Lung (tissue), 12 donors: Measurements from ENCODE around the gene GEMIN4. TPM values are rescaled to one million over a fixed set of nuclear protein-coding genes. Genes with fewer than 3 reads are reported as not detected.
A peak's percentile ranks its signal among the peaks of the same experiment; 100 is the strongest.

Source experiments
- ATAC-seq: fragments of 200-7000 bp; cut with Tn5 transposase; one replicate; pipeline ENCODE4 v1.9.1; 2020; ENCODE audit warnings: moderate number of reproducible peaks; ENCODE audit not compliant: insufficient read depth, low FRiP score
- DNase-seq, 3 donors: peaks; one replicate each; pipeline ENCODE4 v3.0.0-alpha.2; 2013 to 2017
- H3K27ac ChIP-seq, 2 donors: one replicate each; pipeline ENCODE4 v1.5.1; 2013; ENCODE audit warnings: mild to moderate bottlenecking in 2 of 2, moderate library complexity in 2 of 2, control low read depth in 1 of 2, inconsistent platforms in 1 of 2, low read depth in 1 of 2, low read length in 1 of 2
- H3K27me3 ChIP-seq, 3 donors: one replicate each; pipeline ENCODE4 v1.5.1; 2013; ENCODE audit warnings: low read length in 2 of 3; ENCODE audit not compliant: control insufficient read depth in 3 of 3, insufficient read depth in 3 of 3
- H3K36me3 ChIP-seq, 4 donors: one replicate each; pipeline ENCODE4 v1.5.1; 2013; ENCODE audit warnings: low read length in 4 of 4, mild to moderate bottlenecking in 1 of 4, moderate library complexity in 1 of 4; ENCODE audit not compliant: control insufficient read depth in 4 of 4, insufficient read depth in 4 of 4
- H3K4me1 ChIP-seq, 5 donors: one replicate each; pipeline ENCODE4 v1.5.1; 2013; ENCODE audit warnings: low read length in 5 of 5, mild to moderate bottlenecking in 2 of 5, moderate library complexity in 1 of 5; ENCODE audit not compliant: control insufficient read depth in 5 of 5, insufficient read depth in 5 of 5
- H3K4me3 ChIP-seq: one replicate; pipeline ENCODE4 v1.5.1; 2013; ENCODE audit warnings: mild to moderate bottlenecking, control low read depth, moderate library complexity
- H3K9ac ChIP-seq, 2 donors: one replicate each; pipeline ENCODE4 v1.5.1; 2013; ENCODE audit warnings: low read length in 2 of 2, control low read depth in 1 of 2; ENCODE audit not compliant: insufficient read depth in 1 of 2
- H3K9me3 ChIP-seq, 4 donors: one replicate each; pipeline ENCODE4 v1.5.1; 2013; ENCODE audit warnings: low read length in 3 of 4, mild to moderate bottlenecking in 1 of 4, moderate library complexity in 1 of 4; ENCODE audit not compliant: control insufficient read depth in 4 of 4, insufficient read depth in 3 of 4
- WGBS, 2 donors: extraction: QIAGEN DNeasy Blood & Tissue Kit; methylation state at CpG; one replicate each; pipeline ENCODE4 v1.1.7; 2013; 5-methylcytosine and 5-hydroxymethylcytosine counted together
- polyA plus RNA-seq, 2 donors: library from polyadenylated mRNA; stranded (reverse); fragments of 200-250 nt; gene quantifications; one replicate each; pipeline ENCODE4 v1.2.1, GENCODE V29; 2013
- total RNA-seq, 2 donors: library from RNA; depleted of rRNA in 1 of 2; stranded (reverse); fragments of >200 nt in 1 of 2; gene quantifications; one replicate each; pipeline ENCODE4 v1.2.1, GENCODE V29; 2014 to 2021
- TF ChIP-seq, protein P1 (sequence below): IDR thresholded peaks from 2 replicates; pipeline ENCODE4 v1.5.1; 2012; ENCODE audit warnings: mild to moderate bottlenecking; ENCODE audit errors: control extremely low read depth, extremely low read depth
- donor health status: control.
- donor health status: control.
- donor health status: Bipolar disorder and iron deficiency.
- donor health status: healthy.
- donor health status: DM: yes; HTN: yes; CAD: no.

The GEMIN4 gene
- total and polyA plus RNA-seq, 4 donors: 8.5 to 21.7 (median 14.2) TPM

DNA sequence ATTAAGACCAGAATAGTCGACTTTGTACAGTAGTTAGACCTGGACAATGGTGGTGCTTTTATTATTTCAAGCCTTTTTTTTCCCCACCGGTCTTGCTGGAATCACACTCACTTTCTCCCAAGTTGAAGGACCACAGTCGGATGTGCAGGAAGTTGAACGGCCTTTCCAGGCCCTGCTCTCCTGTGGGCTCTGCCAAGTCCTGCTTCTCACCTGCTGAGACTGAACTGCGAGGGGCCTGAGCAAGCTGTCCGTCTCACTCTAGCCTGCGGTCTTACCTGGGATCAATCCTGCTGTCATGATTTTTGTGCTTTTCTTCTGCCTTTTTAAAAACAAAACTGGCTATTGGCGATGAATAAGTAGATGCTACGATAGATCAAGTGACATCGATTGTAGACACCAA, 18.3 kb downstream of the GEMIN4 start:
- DNase-seq: no peak
- no peak overlapping the region for H3K9ac ChIP-seq
- no peak overlapping the region for H3K27ac ChIP-seq
- no peaks in the 10 kb centered on the region for H3K27me3 ChIP-seq
- H3K4me1 ChIP-seq: peaks cover 0 to 14% (median 4%) of the 10 kb centered on the region in 5 donors
- peaks cover 0 to 8% (median 0%) of the 10 kb centered on the region in 4 donors for H3K36me3 ChIP-seq
- no peaks in the 10 kb centered on the region for H3K9me3 ChIP-seq
- WGBS, 2 donors: 74 to 76% methylated on average over 10 of the region's 10 CpGs
- ATAC-seq: no peak
- TF ChIP-seq, protein P1, sequence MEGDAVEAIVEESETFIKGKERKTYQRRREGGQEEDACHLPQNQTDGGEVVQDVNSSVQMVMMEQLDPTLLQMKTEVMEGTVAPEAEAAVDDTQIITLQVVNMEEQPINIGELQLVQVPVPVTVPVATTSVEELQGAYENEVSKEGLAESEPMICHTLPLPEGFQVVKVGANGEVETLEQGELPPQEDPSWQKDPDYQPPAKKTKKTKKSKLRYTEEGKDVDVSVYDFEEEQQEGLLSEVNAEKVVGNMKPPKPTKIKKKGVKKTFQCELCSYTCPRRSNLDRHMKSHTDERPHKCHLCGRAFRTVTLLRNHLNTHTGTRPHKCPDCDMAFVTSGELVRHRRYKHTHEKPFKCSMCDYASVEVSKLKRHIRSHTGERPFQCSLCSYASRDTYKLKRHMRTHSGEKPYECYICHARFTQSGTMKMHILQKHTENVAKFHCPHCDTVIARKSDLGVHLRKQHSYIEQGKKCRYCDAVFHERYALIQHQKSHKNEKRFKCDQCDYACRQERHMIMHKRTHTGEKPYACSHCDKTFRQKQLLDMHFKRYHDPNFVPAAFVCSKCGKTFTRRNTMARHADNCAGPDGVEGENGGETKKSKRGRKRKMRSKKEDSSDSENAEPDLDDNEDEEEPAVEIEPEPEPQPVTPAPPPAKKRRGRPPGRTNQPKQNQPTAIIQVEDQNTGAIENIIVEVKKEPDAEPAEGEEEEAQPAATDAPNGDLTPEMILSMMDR: no peak
- no peak overlapping the region for H3K4me3 ChIP-seq

DNA sequence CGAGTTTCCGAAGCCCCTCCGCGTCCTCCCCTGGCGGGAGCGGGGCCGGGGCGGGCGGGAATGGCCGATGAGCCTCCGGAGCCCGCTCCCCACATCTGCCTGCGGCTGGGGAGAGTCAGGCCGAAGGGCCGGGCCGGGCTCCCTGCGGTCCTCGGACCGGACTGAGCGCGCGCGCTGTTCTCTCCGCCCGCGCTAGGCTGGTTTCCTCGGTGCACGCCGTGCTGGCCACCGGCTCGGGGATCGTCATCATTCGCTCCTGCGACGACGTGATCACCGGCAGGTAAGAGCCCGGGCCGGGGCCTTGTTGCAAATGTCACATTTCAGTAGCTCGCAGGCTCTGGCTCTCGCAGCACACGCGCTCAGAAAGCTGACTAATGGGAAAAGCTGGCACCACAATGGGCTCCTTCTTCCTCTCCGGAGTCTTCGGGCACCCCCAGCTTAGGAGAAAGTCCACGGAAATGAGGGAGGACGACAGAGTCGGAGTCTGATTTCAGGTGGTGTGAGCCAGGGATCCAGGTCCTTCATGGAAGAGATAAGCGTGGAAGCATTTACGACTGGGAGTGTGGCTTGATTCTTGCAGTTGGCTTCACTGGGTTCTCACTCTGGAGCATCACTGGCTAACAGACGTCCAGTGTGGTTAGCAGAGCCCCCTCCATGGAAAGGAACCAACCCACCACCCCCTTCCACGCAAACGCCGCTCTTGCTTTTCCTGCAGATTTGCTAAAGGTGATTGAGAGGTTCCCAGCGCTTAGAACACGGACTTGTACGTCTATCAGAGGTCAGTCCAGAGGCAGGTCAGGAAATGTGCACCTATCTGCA, 19.0 kb downstream of the GEMIN4 start:
- Histone ChIP-seq H3K4me1 (peaks cover 0 to 14% (median 5%) of the 10 kb centered on the region in 5 donors), H3K27ac (peak overlapping the region; percentile 46 to 81), H3K9me3 (no peaks in the 10 kb centered on the region), H3K36me3 (peaks cover 0 to 4% (median 0%) of the 10 kb centered on the region in 4 donors), H3K4me3 (peak overlapping the region; percentile 85), H3K9ac (peak overlapping the region; percentile 68 to 76), H3K27me3 (no peaks in the 10 kb centered on the region)
- WGBS, 2 donors: 7 to 10% methylated on average over 53 to 57 of the region's 57 CpGs
- TF ChIP-seq, protein P1: no peak
- peak; percentile 33 to 49 (median 47) for DNase-seq
- ATAC-seq: peak; percentile 48

DNA sequence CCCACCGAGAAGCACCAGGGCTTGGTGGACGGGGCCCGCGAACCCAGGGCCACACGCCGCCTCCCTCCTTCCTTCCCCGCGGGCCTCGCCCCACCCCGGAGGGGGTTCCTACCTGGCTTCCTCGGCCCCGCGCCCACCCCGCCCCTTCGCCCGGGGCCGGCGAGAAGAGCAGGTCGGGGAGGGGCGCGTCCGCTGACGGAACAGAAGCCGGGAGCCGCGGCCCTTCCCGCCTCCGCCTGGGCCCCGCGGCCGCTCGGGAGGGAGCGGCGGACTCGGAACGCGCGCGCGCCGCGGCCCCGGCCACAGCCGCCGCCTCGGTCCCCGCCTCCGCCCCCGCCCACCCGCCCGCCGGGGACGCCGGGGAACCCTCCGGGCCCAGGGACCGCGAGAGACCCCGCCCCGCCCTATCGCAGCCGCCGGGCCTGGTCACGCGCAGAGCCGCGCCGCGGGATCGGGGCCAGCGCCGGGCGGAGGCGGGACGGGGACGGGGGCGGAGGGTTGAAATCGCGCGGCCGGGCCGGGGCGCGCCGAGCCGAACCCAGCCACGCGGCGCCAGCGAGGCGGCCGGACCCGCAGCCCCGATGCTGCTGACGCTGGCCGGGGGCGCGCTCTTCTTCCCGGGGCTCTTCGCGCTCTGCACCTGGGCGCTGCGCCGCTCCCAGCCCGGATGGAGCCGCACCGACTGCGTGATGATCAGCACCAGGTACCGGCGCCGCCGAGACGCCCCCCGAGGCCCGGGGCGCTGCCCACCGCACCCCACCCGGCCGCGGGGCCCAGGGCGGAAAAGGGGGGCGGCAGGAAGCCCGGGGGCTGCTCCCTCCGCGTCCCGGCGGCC, 19.8 kb downstream of the GEMIN4 start, which contains the start of gene TLCD3A:
TSS of gene TLCD3A (plus strand) at position 530 of the 835 bp plus-strand sequence. CDS start at position 582, 52 bp downstream.
- H3K4me1 ChIP-seq: peaks cover 0 to 13% (median 5%) of the 10 kb centered on the region in 5 donors

More for the DNA sequence above, 19.8 kb downstream of the GEMIN4 start, which contains the start of gene TLCD3A:
- DNase-seq (peak; percentile 67 to 84 (median 83)), ATAC-seq (peak; percentile 82)
- Histone ChIP-seq H3K4me3 (peak within 1 kb of the TSS; percentile 85), H3K27me3 (no peaks in the 10 kb centered on the region), H3K36me3 (peaks cover 0 to 4% (median 0%) of the 10 kb centered on the region in 4 donors), H3K9ac (peak within 1 kb of the TSS; percentile 68 to 76), H3K27ac (peak within 1 kb of the TSS; percentile 62 to 81), H3K9me3 (no peaks in the 10 kb centered on the region)
- 0 to 1% methylated on average over 60 to 126 of the region's 126 CpGs for WGBS, 2 donors
- TF ChIP-seq, protein P1: no peak
